ENCODE data around the gene UXT. TPM values are rescaled to one million over a fixed set of nuclear protein-coding genes. Genes with fewer than 3 reads are reported as not detected.

The UXT gene
- total RNA-seq, 1 experiment from 2014 or later, result 68.6 TPM

- no peak overlapping the region for H3K4me3 Mint-ChIP-seq
- peaks cover 20% of the 10 kb centered on the region for H3K4me1 Mint-ChIP-seq
- TF ChIP-seq TCF7 (CRISPR knock-in tag; IDR thresholded peaks at IDR 0.05; ENCODE audit: low read depth) (no peak), ZNF671 (CRISPR knock-in tag; IDR thresholded peaks at IDR 0.05) (no peak), SP1 (CRISPR knock-in tag; conservative IDR thresholded peaks at IDR 0.05) (no peak), FOXK1 (CRISPR knock-in tag; IDR thresholded peaks at IDR 0.05) (no peak), ARID4B (CRISPR knock-in tag; IDR thresholded peaks at IDR 0.05; ENCODE audit: borderline replicate concordance) (no peak), MLX (CRISPR knock-in tag; IDR thresholded peaks at IDR 0.05) (no peak), FOXP4 (CRISPR knock-in tag; IDR thresholded peaks at IDR 0.05) (no peak), CDX4 (CRISPR knock-in tag; IDR thresholded peaks at IDR 0.05; ENCODE audit: borderline replicate concordance) (no peak), GRHL2 (CRISPR knock-in tag; IDR thresholded peaks at IDR 0.05; ENCODE audit: insufficient replicate concordance, severe bottlenecking) (no peak), ZBTB43 (CRISPR knock-in tag; IDR thresholded peaks at IDR 0.05) (no peak), CTCF (IDR thresholded peaks at IDR 0.05) (no peak), ZNF423 (CRISPR knock-in tag; IDR thresholded peaks at IDR 0.05) (no peak)
- ATAC-seq (no peak), DNase-seq (ENCODE audit: low spot score) (no peak)
- H3K9me3 Mint-ChIP-seq, result no peaks in the 10 kb centered on the region
- peaks cover 39% of the 10 kb centered on the region for H3K27me3 Mint-ChIP-seq (ENCODE audit: low read depth)
- H3K36me3 Mint-ChIP-seq, result no peaks in the 10 kb centered on the region
- no peak overlapping the region for H3K27ac Mint-ChIP-seq
- ChIA-PET CTCF (no interaction called here), POLR2A (no interaction called here)
Observed at GRCh38 chrX:47621851-47622250, 37.1 kb downstream of the UXT start.

GRCh38 chrX:47620303-47620685, 38.7 kb downstream of the UXT start:
- TF ChIP-seq FOXK1 (CRISPR knock-in tag; IDR thresholded peaks at IDR 0.05) (no peak), CTCF (IDR thresholded peaks at IDR 0.05) (no peak), KAT7 (CRISPR knock-in tag; IDR thresholded peaks at IDR 0.05; ENCODE audit: borderline replicate concordance) (no peak)
- Mint-ChIP-seq H3K27me3 (ENCODE audit: low read depth) (peaks cover 39% of the 10 kb centered on the region), H3K4me1 (peaks cover 20% of the 10 kb centered on the region), H3K36me3 (no peaks in the 10 kb centered on the region), H3K4me3 (peak overlapping the region; percentile 64), H3K27ac (no peak overlapping the region), H3K9me3 (no peaks in the 10 kb centered on the region)
- POLR2A ChIA-PET, result no interaction called here
- ATAC-seq (no peak), DNase-seq (ENCODE audit: low spot score) (no peak)
- CTCF ChIA-PET, result interaction anchor here (0.6 kb wide), 1 partner anchor 12 kb away, joined by 3 read pairs; no protein-coding TSS in a partner anchor

Measured in WTC11 (cell line).